Common myeloid progenitor, CD34-positive (primary cell): ENCODE results near the gene MINDY4B.

Source experiments
- CTCF ChIA-PET: fragments of 350-600 bp; sonication (Branson Sonifier 250); formaldehyde crosslinking; loops from one replicate; lab custom pipeline; 2021; ENCODE audit warnings: antibody characterized with exemption; lab: Charles Lee
- POLR2A ChIA-PET: fragments of 350-600 bp; sonication (Branson Sonifier 250); formaldehyde crosslinking; loops from one replicate; lab custom pipeline; 2021; ENCODE audit warnings: antibody characterized with exemption; lab: Charles Lee
- DNase-seq, 3 donors: peaks; one replicate each; pipeline versions ENCODE4 v3.0.0 to v3.0.0-alpha.2; 2013
- H3K27ac ChIP-seq, 2 experiments: 1 replicate in 1 of 2; 2 replicates in 1 of 2; pipeline ENCODE4 v1.7.0; 2013; ENCODE audit warnings: inconsistent platforms in 2 of 2, low read length in 2 of 2, mild to moderate bottlenecking in 2 of 2, low read depth in 1 of 2, moderate library complexity in 1 of 2; ENCODE audit not compliant: severe bottlenecking in 2 of 2, insufficient read depth in 1 of 2, poor library complexity in 1 of 2
- H3K27me3 ChIP-seq, 5 experiments: replicated peaks in 2 of 5; 1 replicate in 3 of 5; 2 replicates in 2 of 5; pipeline versions ENCODE4 v1.6.1 to v1.7.0; 2013; ENCODE audit warnings: low read length in 4 of 5, mild to moderate bottlenecking in 2 of 5, moderate library complexity in 2 of 5, inconsistent platforms in 1 of 5; ENCODE audit not compliant: insufficient read depth in 5 of 5, control insufficient read depth in 4 of 5
- H3K36me3 ChIP-seq, 4 experiments: 1 replicate in 2 of 4; 2 replicates in 2 of 4; pipeline versions ENCODE4 v1.6.1 to v1.7.0; 2013; ENCODE audit warnings: low read length in 3 of 4, control low read depth in 1 of 4, mild to moderate bottlenecking in 1 of 4; ENCODE audit not compliant: control insufficient read depth in 4 of 4, insufficient read depth in 4 of 4
- H3K4me1 ChIP-seq, 4 experiments: 1 replicate in 3 of 4; 2 replicates in 1 of 4; pipeline versions ENCODE4 v1.6.1 to v1.7.1; 2013; ENCODE audit warnings: low read length in 3 of 4, mild to moderate bottlenecking in 3 of 4, control low read depth in 1 of 4, inconsistent platforms in 1 of 4, moderate library complexity in 1 of 4; ENCODE audit not compliant: control insufficient read depth in 4 of 4, insufficient read depth in 4 of 4; ENCODE audit errors: control extremely low read depth in 1 of 4
- H3K4me3 ChIP-seq, 7 experiments: 1 replicate in 4 of 7; 2 replicates in 3 of 7; pipeline versions ENCODE4 v1.5.1 to v1.7.0; 2013; ENCODE audit warnings: mild to moderate bottlenecking in 7 of 7, low read length in 6 of 7, moderate library complexity in 6 of 7, inconsistent platforms in 2 of 7, low read depth in 2 of 7, control low read depth in 1 of 7; ENCODE audit not compliant: insufficient read depth in 4 of 7, control insufficient read depth in 1 of 7; ENCODE audit errors: extremely low read depth in 1 of 7
- H3K9me3 ChIP-seq, 5 experiments: 1 replicate in 4 of 5; 2 replicates in 1 of 5; pipeline versions ENCODE4 v1.6.1 to v1.7.1; 2013; ENCODE audit warnings: low read length in 4 of 5, mild to moderate bottlenecking in 2 of 5, inconsistent platforms in 1 of 5, low read depth in 1 of 5, moderate library complexity in 1 of 5; ENCODE audit not compliant: control insufficient read depth in 4 of 5, insufficient read depth in 2 of 5; ENCODE audit errors: control extremely low read depth in 1 of 5
- WGBS: methylation state at CpG from one replicate; pipeline ENCODE4 v1.1.5; 2013; ENCODE audit not compliant: insufficient coverage; 5-methylcytosine and 5-hydroxymethylcytosine counted together

MINDY4B gene

GRCh38 chr3:150825916-150826377 lies 79.3 kb downstream of the MINDY4B start:
- no peaks in the 10 kb centered on the region for H3K27me3 ChIP-seq
- no peak overlapping the region for H3K4me3 ChIP-seq
- 89% methylated on average over 7 of the region's 7 CpGs for WGBS
- H3K9me3 ChIP-seq, result no peaks in the 10 kb centered on the region
- H3K27ac ChIP-seq, result no peak overlapping the region
- no peak for DNase-seq
- no peaks in the 10 kb centered on the region for H3K36me3 ChIP-seq
- ChIA-PET POLR2A (interaction anchor here (0.5 kb wide), 1 partner anchor 122 kb away, joined by 4 read pairs; the partner anchor contains the start of gene ERICH6), CTCF (interaction anchor here (0.9 to 1.0 kb wide), 2 partner anchors 9 to 36 kb away, joined by 3 read pairs; no protein-coding TSS in a partner anchor)
- H3K4me1 ChIP-seq, result no peaks in the 10 kb centered on the region

GRCh38 chr3:150825192-150825915 lies 79.9 kb downstream of the MINDY4B start:
- H3K27me3 ChIP-seq, result no peaks in the 10 kb centered on the region
- ChIA-PET CTCF (interaction anchor here (0.9 to 1.8 kb wide), 2 partner anchors 8 to 35 kb away, joined by 3 to 5 read pairs; no protein-coding TSS in a partner anchor), POLR2A (no interaction called here)
- no peaks in the 10 kb centered on the region for H3K4me1 ChIP-seq
- H3K4me3 ChIP-seq, result no peak overlapping the region
- WGBS, result 100% methylated on average over 5 of the region's 6 CpGs
- no peaks in the 10 kb centered on the region for H3K9me3 ChIP-seq
- H3K36me3 ChIP-seq, result no peaks in the 10 kb centered on the region
- DNase-seq, result no peak
- no peak overlapping the region for H3K27ac ChIP-seq

DNA sequence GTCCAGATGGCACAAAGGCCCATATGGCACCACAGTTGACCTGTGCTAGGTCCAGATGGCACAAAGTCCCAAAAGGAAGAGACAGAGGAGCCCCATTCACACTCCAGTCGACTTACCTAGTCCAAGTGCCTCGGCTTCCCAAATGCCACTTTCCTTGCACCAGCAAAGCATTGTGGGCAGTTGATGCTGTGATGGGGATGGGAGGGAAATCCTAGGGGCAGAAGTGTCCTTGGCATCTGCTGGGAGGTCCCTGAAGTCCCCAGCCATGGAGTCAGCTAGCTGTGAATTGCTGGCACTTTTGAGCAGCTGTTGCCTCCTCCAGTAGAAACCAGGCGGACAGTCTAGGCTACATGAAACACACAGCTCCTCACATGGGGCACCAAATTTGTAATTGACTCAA lies 82.0 kb downstream of the MINDY4B start:
- no peaks in the 10 kb centered on the region for H3K9me3 ChIP-seq
- no peak overlapping the region for H3K27ac ChIP-seq
- H3K4me1 ChIP-seq, result no peaks in the 10 kb centered on the region
- CTCF ChIA-PET, result interaction anchor here (1.5 kb wide), 1 partner anchor 8 kb away, joined by 3 read pairs; no protein-coding TSS in a partner anchor
- H3K36me3 ChIP-seq, result no peaks in the 10 kb centered on the region
- DNase-seq, result no peak
- POLR2A ChIA-PET, result no interaction called here
- 100% methylated on average over 1 of the region's 3 CpGs for WGBS
- no peaks in the 10 kb centered on the region for H3K27me3 ChIP-seq
- no peak overlapping the region for H3K4me3 ChIP-seq

- no CpG with 5 or more reads among the region's 1 CpG for WGBS
- H3K36me3 ChIP-seq, result no peaks in the 10 kb centered on the region
- CTCF ChIA-PET, result no interaction called here
- H3K9me3 ChIP-seq, result no peaks in the 10 kb centered on the region
- no peak overlapping the region for H3K27ac ChIP-seq
- no peak overlapping the region for H3K4me3 ChIP-seq
- POLR2A ChIA-PET, result no interaction called here
- H3K4me1 ChIP-seq, result no peaks in the 10 kb centered on the region
- H3K27me3 ChIP-seq, result no peaks in the 10 kb centered on the region
- no peak for DNase-seq
These were observed 82.6 kb downstream of the MINDY4B start for GRCh38 chr3:150822636-150823035.
